ENCODE data around the gene PDZD2.
A peak's percentile ranks its signal among the peaks of the same experiment; 100 is the strongest.
"Not testable (repeated sequence)": the region's sequence is repeated elsewhere in the genome, so short reads cannot be mapped to it uniquely, and the experiment has no call there.

PDZD2 gene

GRCh38 chr5:32078855-32079254 is 439.9 kb downstream of the PDZD2 start:
- DNase-seq (ENCODE audit: low read depth), result not testable (repeated sequence)

DNA sequence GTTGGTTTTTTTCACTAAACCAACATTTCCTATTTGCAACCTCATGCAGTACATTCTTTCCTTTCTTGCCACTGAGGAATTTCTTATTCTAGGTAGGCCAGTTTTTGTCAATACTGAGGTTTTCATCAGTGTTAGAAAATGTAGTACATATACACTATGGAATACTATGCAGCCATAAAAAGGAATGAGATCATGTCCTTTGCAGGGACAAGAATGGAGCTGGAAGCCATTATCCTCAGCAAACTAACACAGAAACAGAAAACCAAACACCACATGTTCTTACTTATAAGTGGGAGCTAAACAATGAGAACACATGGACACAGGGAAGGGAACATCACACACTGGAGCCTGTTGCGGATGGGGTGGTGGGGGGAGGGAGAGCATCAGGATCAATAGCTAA is 441.6 kb downstream of the PDZD2 start:
- DNase-seq (ENCODE audit: low read depth), result not testable (repeated sequence)

DNA sequence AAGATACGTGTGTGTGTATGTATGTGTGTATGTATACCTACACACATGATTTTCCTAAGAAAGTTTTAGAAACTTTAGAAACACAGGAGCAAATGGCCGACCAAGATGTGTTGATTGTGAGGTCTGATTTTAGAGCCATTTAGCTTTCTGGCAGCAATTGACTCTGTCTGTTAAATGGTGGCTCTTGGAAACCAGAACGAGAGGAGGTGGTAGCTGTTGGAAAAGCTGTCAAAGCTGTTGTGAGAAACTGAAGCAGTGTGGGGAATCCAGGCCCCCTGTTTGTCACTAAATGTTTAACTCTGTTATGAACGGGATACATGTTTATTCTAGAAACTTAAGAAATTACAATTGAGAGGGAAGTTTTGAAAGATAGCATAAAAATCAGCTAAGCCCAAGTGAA is 443.8 kb downstream of the PDZD2 start:
- no peak for DNase-seq (ENCODE audit: low read depth)

GRCh38 chr5:32083981-32084430 is 445.1 kb downstream of the PDZD2 start:
- DNase-seq (ENCODE audit: low read depth), result no peak

DNA sequence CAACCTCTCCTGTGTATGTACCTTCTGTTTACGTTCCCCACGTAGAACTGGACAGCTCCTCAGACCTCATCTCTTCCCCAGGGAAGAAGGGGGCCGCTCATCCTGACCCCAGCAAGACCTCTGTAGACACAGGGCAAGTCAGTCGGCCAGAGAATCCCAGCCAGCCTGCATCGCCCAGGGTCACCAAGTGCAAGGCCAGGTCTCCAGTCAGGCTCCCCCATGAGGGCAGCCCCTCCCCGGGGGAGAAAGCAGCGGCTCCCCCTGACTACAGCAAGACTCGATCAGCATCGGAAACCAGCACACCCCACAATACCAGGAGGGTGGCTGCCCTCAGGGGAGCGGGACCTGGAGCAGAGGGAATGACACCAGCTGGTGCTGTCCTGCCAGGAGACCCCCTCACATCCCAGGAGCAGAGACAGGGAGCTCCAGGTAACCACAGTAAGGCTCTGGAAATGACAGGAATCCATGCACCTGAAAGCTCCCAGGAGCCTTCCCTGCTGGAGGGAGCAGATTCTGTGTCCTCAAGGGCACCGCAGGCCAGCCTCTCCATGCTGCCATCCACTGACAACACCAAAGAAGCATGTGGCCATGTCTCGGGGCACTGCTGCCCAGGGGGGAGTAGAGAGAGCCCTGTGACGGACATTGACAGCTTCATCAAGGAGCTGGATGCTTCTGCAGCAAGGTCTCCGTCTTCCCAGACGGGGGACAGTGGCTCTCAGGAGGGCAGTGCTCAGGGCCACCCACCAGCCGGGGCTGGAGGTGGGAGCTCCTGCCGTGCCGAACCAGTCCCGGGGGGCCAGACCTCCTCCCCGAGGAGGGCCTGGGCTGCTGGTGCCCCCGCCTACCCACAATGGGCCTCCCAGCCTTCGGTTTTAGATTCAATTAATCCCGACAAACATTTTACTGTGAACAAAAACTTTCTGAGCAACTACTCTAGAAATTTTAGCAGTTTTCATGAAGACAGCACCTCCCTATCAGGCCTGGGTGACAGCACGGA is 448.5 kb downstream of the PDZD2 start:
- no peak for DNase-seq (ENCODE audit: low read depth)

- DNase-seq (ENCODE audit: low read depth), result no peak
These were observed 449.3 kb downstream of the PDZD2 start for GRCh38 chr5:32088214-32088613.

DNA sequence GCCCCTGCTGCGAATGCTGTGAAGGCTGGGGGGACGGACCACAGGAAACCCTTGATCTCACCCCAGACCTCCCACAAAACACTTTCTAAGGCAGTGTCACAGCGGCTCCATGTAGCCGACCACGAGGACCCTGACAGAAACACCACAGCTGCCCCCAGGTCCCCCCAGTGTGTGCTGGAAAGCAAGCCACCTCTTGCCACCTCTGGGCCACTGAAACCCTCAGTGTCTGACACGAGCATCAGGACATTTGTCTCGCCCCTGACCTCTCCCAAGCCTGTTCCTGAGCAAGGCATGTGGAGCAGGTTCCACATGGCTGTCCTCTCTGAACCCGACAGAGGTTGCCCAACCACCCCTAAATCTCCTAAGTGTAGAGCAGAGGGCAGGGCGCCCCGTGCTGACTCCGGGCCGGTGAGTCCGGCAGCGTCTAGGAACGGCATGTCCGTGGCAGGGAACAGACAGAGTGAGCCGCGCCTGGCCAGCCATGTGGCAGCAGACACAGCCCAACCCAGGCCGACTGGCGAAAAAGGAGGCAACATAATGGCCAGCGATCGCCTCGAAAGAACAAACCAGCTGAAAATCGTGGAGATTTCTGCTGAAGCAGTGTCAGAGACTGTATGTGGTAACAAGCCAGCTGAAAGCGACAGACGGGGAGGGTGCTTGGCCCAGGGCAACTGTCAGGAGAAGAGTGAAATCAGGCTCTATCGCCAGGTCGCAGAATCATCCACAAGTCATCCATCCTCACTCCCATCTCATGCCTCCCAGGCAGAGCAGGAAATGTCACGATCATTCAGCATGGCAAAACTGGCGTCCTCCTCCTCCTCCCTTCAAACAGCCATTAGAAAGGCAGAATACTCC is 450.4 kb downstream of the PDZD2 start:
- DNase-seq (ENCODE audit: low read depth), result no peak

- no peak for DNase-seq (ENCODE audit: low read depth)
These were observed 451.3 kb downstream of the PDZD2 start for GRCh38 chr5:32090026-32090754.

GRCh38 chr5:32090755-32091128 is 451.8 kb downstream of the PDZD2 start:
- DNase-seq (ENCODE audit: low read depth), result no peak

DNA sequence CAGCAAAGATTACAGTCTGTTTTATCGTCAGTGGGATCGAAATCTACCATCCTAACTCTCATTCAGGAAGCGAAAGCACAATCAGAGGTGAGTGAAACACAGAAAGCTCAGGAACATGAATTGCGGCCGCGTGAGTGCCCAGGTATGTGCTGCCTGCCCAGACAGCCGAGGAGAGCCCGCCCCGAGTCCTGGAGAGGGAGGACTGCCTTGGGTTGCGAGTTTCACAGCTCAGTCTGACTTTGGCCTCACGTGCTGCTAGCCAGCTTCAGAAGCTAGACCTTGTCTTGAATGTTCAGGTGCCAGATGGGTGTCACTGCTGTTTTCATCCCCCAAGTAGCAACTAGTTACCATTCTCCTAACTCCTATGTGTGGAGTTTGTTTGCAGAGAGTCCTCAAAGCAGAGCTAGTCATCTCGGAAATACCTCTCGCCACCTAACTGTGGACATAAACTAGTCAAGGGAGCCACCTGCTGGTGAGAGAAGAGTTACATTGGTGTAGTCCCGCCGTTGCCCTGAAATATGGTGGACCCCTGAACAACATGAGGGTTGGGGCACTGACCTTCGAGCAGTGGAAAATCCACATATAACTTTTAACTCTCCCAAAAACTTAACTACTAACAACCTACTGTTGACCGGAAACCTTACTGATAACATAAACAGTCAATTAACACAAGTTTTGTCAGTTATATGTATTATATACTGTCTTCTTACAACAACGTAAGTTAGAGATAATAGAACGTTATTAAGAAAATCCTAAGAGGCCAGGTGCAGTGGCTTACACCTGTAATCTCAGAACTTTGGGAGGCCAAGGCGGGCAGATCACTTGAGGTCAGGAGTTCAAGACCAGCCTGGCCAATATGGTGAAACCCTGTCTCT is 454.2 kb downstream of the PDZD2 start:
- peak; percentile 22 for DNase-seq (ENCODE audit: low read depth)

DNA sequence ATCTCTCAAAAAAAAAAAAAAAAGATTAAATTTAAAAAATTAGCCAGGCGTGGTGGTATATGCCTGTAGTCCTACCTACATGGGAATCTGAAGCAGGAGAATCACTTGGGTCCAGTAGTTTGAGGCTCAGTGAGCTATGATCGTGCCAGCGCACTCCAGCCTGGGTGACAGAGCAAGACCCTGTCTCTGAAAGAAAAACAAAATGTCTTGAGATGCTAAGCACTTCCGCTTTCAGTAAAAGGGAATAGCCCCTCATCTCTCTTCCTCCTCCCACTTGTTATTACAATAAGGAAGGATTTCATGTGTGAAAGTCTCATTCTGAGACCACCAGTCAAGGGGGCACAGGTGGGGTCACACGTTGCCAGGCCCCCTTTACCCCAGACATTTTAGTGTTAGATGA is 455.8 kb downstream of the PDZD2 start:
- no peak for DNase-seq (ENCODE audit: low read depth)

- DNase-seq (ENCODE audit: low read depth), result no peak
These were observed 456.3 kb downstream of the PDZD2 start for GRCh38 chr5:32095261-32095671.

GRCh38 chr5:32096891-32097595 is 458.1 kb downstream of the PDZD2 start:
- no peak for DNase-seq (ENCODE audit: low read depth)

DNA sequence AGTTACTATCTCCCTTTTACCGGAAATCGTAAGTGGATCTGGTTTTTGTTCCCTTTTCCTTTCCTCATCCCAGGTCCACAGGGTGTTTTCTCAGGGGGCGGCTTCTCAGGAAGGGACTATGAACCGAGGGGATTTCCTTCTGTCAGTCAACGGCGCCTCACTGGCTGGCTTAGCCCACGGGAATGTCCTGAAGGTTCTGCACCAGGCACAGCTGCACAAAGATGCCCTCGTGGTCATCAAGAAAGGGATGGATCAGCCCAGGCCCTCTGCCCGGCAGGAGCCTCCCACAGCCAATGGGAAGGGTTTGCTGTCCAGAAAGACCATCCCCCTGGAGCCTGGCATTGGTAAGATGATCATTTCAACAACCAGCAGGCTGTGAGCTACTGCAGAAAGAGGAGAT is 459.4 kb downstream of the PDZD2 start:
- DNase-seq (ENCODE audit: low read depth), result no peak

GRCh38 chr5:32098890-32099310 is 460.0 kb downstream of the PDZD2 start:
- no peak for DNase-seq (ENCODE audit: low read depth)

GRCh38 chr5:32099486-32100035 is 460.6 kb downstream of the PDZD2 start:
- DNase-seq (ENCODE audit: low read depth), result no peak

DNA sequence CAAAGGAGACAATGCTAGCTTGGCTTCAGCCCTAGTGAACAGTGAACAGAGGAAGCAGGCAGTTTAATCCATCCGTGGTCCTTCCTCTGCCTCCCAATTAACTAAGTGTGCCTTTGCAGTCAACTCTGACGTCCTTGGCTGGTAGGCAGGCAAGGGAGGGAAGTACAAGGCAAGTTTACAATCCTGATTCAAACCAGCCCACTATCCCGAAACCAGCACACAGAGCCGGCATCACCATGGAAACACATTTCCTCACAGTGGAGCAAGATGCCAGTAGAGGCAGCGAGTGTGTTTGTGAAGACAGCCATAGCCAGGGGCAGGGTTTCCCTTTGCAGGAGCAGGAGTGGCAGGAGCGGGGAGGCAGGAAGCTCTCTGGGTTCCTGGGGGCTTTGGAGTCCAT is 461.3 kb downstream of the PDZD2 start:
- no peak for DNase-seq (ENCODE audit: low read depth)

GRCh38 chr5:32100691-32101302 is 461.9 kb downstream of the PDZD2 start:
- DNase-seq (ENCODE audit: low read depth), result no peak

DNA sequence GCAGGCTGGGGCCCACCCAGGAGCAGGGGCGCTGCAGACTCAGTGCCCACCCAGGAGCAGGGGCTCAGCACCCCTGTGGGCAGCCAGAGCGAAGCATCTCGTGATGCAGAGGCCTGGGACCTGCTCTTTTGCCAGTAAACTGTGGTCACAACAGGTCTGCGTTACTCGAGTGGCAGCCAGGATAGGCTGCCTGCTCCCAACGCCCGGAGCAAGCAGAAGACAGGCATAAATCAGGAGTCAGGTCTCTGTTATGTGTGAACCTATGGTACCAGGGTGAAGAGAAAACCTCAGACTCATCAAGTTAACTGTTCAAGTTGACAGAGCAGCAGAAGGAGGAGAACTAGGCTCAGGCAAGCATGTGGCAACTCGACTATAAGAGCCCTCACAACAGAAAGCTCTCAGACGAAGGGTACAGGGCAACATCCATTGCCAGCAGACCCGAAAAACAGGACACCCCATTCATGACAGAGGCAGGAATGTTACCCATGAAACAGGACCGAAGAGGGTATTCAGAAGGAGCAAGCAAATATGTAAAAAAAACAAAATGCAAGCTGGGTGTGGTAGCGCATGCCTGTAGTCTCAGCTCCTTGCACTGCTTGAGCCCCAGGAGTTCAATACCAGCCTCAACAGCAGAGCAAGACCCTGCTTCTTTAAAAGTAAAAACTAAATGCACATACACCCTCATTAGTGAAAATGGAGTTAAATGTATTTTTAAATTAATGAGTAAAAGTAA is 463.5 kb downstream of the PDZD2 start:
- DNase-seq (ENCODE audit: low read depth), result no peak
